Thyroid gland (tissue), 4 donors: ENCODE measurements around the gene TEX44. TPM values are rescaled to one million over a fixed set of nuclear protein-coding genes. Genes with fewer than 3 reads are reported as not detected.

Source experiments
- DNase-seq, 2 donors: peaks; one replicate each; pipeline ENCODE4 v3.0.0-alpha.2; 2019
- H3K27ac ChIP-seq, 3 donors: fragments of 200-600 bp; sonication (generic); 1 replicate in 2 of 3; 2 replicates in 1 of 3; pipeline ENCODE4 v1.5.1; 2016 to 2019; ENCODE audit warnings: mild to moderate bottlenecking in 1 of 3, moderate library complexity in 1 of 3
- H3K27me3 ChIP-seq: fragments of 200-600 bp; sonication (generic); one replicate; pipeline ENCODE4 v1.5.1; 2019
- H3K36me3 ChIP-seq, 2 donors: fragments of 200-600 bp; sonication (generic); one replicate each; pipeline ENCODE4 v1.5.1; 2016 to 2019
- H3K4me1 ChIP-seq, 2 donors: fragments of 200-600 bp; sonication (generic); one replicate each; pipeline ENCODE4 v1.5.1; 2017 to 2019
- H3K4me3 ChIP-seq, 3 donors: fragments of 200-600 bp; sonication (generic); replicated peaks in 1 of 3; 1 replicate in 2 of 3; 2 replicates in 1 of 3; pipeline ENCODE4 v1.5.1; 2016; ENCODE audit warnings: mild to moderate bottlenecking in 1 of 3
- H3K9me3 ChIP-seq: fragments of 200-600 bp; sonication (generic); one replicate; pipeline ENCODE4 v1.5.1; 2017
- POLR2A ChIP-seq, 2 donors: fragments of 450-650 bp; IDR thresholded peaks; one replicate each; pipeline ENCODE4 v1.6.1; 2017; ENCODE audit warnings: antibody characterized with exemption in 2 of 2, mild to moderate bottlenecking in 2 of 2, moderate library complexity in 1 of 2
- WGBS, 2 donors: methylation state at CpG; one replicate each; pipeline ENCODE4 v1.1.5; 2017; 5-methylcytosine and 5-hydroxymethylcytosine counted together
- intact Hi-C: fragments of 100-400 bp; cut with DNase I; formaldehyde crosslinking; loops from one replicate; pipeline ENCODE4 v1.15.1; 2023
- total RNA-seq, 4 donors: library from RNA; depleted of rRNA; stranded (reverse); fragments of >200 nt; gene quantifications; one replicate each; pipeline ENCODE4 v1.2.3, GENCODE V29; 2016
- TF ChIP-seq, protein P1 (sequence below), 6 experiments: fragments of 200-600 bp in 3 of 6; fragments of 450-650 bp in 3 of 6; sonication (generic) in 3 of 6; IDR thresholded peaks; one replicate each; pipeline ENCODE4 v1.5.1; 2016 to 2019; ENCODE audit warnings: antibody characterized with exemption in 6 of 6, mild to moderate bottlenecking in 2 of 6, inconsistent platforms in 1 of 6, moderate library complexity in 1 of 6

Gene TEX44
- total RNA-seq, 4 donors from 2014 or later = 0.54 TPM; not detected in 3

DNA sequence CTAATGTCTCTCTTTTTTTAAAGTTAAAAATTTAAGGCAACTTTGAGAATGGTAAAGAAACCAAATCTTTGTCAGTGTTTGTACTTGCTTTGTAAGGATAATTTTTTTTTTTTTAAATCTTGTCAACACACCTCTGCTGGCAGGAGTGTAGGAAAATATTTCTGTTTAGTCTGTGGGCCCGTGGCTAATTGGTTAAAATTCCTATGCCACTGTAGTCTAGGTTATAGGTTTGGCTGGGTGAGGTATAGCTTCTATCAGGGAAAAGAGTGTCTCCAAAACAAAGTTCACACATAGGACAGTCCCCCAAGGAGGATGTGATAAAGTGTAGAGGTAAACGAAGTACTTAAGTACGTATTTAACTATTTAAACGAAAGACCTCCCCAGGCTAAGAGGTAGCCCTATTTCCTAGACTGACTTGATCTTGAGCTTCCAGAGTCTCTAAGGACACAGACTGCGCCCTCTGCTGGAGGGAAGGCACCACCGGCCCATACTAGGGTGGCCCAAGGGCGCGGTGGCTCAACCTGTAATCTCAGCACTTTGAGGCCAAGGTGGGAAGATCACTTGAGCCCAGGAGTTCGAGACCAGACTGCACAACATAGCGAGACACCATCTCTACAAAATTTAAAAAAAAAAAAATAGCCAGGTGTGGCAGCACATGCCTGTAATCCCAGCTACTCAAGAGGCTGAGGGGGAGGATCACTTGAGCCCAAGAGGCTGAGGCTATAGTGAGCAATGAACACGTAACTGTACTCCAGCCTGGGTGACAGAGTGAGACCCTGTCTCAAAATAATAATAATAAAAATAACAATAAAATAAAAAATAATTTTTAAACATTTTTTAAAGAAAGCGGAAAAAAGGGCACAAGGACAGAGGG is 8.9 kb downstream of the TEX44 start:
- Histone ChIP-seq H3K4me1 (peaks cover 19 to 26% of the 10 kb centered on the region in 2 donors), H3K36me3 (no peaks in the 10 kb centered on the region), H3K27me3 (no peaks in the 10 kb centered on the region), H3K4me3 (no peak overlapping the region), H3K27ac (no peak overlapping the region), H3K9me3 (no peaks in the 10 kb centered on the region)
- peak; percentile 88 to 89 for DNase-seq
- WGBS, 2 donors = 30 to 32% methylated on average over 12 of the region's 12 CpGs
- TF ChIP-seq, protein P1, sequence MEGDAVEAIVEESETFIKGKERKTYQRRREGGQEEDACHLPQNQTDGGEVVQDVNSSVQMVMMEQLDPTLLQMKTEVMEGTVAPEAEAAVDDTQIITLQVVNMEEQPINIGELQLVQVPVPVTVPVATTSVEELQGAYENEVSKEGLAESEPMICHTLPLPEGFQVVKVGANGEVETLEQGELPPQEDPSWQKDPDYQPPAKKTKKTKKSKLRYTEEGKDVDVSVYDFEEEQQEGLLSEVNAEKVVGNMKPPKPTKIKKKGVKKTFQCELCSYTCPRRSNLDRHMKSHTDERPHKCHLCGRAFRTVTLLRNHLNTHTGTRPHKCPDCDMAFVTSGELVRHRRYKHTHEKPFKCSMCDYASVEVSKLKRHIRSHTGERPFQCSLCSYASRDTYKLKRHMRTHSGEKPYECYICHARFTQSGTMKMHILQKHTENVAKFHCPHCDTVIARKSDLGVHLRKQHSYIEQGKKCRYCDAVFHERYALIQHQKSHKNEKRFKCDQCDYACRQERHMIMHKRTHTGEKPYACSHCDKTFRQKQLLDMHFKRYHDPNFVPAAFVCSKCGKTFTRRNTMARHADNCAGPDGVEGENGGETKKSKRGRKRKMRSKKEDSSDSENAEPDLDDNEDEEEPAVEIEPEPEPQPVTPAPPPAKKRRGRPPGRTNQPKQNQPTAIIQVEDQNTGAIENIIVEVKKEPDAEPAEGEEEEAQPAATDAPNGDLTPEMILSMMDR (IDR thresholded peaks at IDR 0.05) = peak; percentile 61 to 85 (median 70)
- no peak for TF ChIP-seq POLR2A (IDR thresholded peaks at IDR 0.05)
- intact Hi-C loops = loop anchor here (5.0 kb wide), 1 partner anchor 34 kb away; no protein-coding TSS in a partner anchor

DNA sequence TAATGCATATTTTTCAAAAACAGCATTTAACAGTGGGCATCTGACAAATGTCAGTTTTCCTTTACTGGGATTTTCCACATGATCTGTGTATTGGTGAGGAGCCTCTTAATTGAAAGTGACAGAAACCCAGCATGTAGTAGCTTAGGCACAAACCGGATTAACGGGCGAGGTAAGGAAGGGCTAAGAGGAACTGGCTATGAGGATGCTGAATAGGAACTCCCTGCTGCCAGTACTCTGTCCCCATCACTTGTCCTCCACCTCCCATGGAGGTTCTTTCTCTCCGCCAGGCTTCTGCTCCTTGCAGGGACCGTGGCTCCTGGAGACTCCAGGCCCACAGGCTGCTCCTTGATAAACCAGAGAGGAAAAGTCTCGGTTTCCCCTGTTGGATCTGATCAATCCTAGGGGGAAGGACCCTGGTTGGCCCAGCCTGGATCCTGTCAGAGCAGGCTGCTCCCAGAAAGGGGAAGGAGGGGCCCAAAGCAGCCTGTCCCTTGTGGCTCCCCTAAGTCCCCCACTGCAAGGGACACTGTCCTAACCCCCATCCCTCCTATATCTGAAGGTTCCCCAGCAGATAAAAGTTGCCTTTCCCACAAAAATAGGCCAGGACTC is 10.3 kb downstream of the TEX44 start:
- WGBS, 2 donors = 63 to 74% methylated on average over 5 to 6 of the region's 6 CpGs
- Histone ChIP-seq H3K27ac (peak overlapping the region in 2 of 3 donors; percentile 98 to 99), H3K4me3 (no peak overlapping the region), H3K27me3 (no peaks in the 10 kb centered on the region), H3K4me1 (peaks cover 19 to 26% of the 10 kb centered on the region in 2 donors), H3K9me3 (no peaks in the 10 kb centered on the region), H3K36me3 (no peaks in the 10 kb centered on the region)
- TF ChIP-seq, protein P1 (IDR thresholded peaks at IDR 0.05) = no peak
- TF ChIP-seq POLR2A (IDR thresholded peaks at IDR 0.05) = no peak
- no peak for DNase-seq
- intact Hi-C loops = loop anchor here (5.0 kb wide), 1 partner anchor 36 kb away; no protein-coding TSS in a partner anchor

DNA sequence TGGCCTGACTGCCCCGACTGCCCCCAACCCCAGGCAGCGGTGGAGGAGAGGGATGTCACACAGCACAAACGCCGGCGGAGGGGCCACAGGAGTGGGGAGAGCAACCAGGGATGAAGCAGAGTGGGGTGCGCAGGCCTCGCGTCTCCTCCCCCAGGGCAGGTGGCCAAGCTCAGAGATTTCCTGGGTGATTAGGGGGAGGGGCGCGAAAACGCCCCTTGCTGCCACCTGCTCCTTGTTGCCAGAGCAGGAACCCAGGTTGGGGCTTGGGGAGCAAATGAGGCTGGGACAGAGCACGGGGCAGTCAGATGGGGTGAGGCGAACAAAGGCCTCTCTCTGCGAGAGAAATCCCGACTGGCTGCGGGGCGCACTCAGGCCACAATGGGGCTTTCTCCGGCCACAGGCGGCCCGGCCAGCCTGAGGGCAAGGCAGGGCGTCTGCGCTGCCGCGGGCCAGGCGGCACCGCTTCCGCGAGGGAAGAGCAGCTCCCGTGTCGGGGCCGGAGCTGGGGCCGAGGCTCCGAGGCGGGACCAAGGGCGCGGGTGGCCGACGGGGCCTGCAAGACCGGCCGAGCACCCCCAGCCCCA is 11.5 kb downstream of the TEX44 start:
- peak overlapping the region in 1 of 3 donors; percentile 40 for H3K4me3 ChIP-seq
- H3K9me3 ChIP-seq = no peaks in the 10 kb centered on the region
- DNase-seq = peak; percentile 50 to 70
- H3K36me3 ChIP-seq = no peaks in the 10 kb centered on the region
- H3K27ac ChIP-seq = peak overlapping the region; percentile 97 to 99 (median 98)
- 11 to 25% methylated on average over 10 to 17 of the region's 40 CpGs for WGBS, 2 donors
- TF ChIP-seq, protein P1 (IDR thresholded peaks at IDR 0.05) = no peak
- no peak for TF ChIP-seq POLR2A (IDR thresholded peaks at IDR 0.05)
- no peaks in the 10 kb centered on the region for H3K27me3 ChIP-seq
- H3K4me1 ChIP-seq = peaks cover 19 to 26% of the 10 kb centered on the region in 2 donors
- intact Hi-C loops = loop anchor here (5.0 kb wide), 1 partner anchor 37 kb away; no protein-coding TSS in a partner anchor

DNA sequence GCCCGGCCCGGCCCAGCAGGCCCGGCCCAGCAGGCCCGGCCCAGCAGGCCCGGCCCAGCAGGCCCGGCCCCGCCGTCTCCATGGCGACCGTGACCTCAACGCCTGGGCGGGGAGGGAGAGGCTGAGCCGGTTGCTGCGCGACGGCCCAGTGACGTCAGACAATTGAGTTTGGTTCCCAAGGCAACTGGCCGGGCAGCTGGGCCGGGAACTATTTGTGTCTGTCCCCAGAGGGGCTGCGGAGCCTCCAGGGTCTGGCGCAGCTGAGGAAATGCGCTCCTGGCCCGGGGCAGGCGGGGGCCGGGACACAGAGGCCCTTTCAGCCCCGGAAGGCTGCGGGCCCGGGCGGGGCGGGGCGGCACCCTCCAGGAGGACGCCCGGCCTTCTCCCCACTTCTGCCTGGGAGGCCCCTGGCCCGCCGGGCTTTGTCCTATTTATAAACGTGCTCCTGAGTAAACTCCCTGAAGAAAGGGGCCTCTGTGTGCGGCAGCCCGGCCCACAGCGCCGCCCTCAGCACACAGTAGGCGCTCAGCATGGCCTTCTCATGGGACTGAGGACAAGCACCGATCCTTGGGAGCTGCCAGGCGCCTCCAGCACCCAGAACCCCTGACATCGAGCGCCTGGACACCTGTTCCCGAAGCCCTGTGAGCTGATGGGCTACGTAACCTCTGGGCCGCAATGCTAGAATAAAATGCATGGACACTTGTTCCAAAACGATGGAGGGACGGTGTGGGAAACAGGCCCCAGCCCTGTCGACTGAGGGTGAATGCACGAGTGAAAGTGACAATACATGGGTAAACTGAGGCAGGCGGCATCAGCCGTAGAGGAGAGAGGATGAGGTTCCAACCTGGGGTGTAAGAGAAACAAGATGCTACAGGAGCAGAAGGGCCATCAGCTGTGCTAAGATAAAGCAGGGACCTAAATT is 12.3 kb downstream of the TEX44 start:
- Histone ChIP-seq H3K36me3 (no peaks in the 10 kb centered on the region), H3K4me3 (peak overlapping the region in 1 of 3 donors; percentile 40), H3K27me3 (no peaks in the 10 kb centered on the region), H3K4me1 (peaks cover 19 to 26% of the 10 kb centered on the region in 2 donors), H3K27ac (peak overlapping the region; percentile 98 to 99 (median 99)), H3K9me3 (no peaks in the 10 kb centered on the region)
- peak; percentile 62 to 94 for TF ChIP-seq POLR2A (IDR thresholded peaks at IDR 0.05)
- TF ChIP-seq, protein P1 (IDR thresholded peaks at IDR 0.05) = peak in 1 of 6 experiments; percentile 7
- DNase-seq = peak; percentile 99 to 100
- intact Hi-C loops = loop anchor here (5.0 kb wide), 1 partner anchor 38 kb away; no protein-coding TSS in a partner anchor
- 57 to 63% methylated on average over 11 to 13 of the region's 54 CpGs for WGBS, 2 donors
